Hematopoietic multipotent progenitor cell treated with erythropoietin and hydrocortisone succinate and interleukin-3 and kit ligand, for 4 days (in vitro differentiated cells): ENCODE results near the gene CASQ1.

Experiments used
- DNase-seq: peaks from one replicate; pipeline ENCODE4 v3.0.0-alpha.2; 2015

The CASQ1 gene

GRCh38 chr1:160205242-160206035, 15.1 kb downstream of the CASQ1 start, which contains the start of gene PEA15:
Gene PEA15, plus strand, starts transcription at chr1:160205384. Its CDS starts 6,161 bp downstream, at chr1:160211545.
- DNase-seq: peak; percentile 83

- DNase-seq: peak; percentile 50
Measured at GRCh38 chr1:160206036-160206389, 15.6 kb downstream of the CASQ1 start.

GRCh38 chr1:160206421-160207117, 16.2 kb downstream of the CASQ1 start:
- peak; percentile 49 for DNase-seq

GRCh38 chr1:160207118-160207650, 16.8 kb downstream of the CASQ1 start:
- no peak for DNase-seq

- DNase-seq: no peak
Measured at GRCh38 chr1:160207771-160208556, 17.6 kb downstream of the CASQ1 start.

- DNase-seq: no peak
Measured at GRCh38 chr1:160208557-160209320, 18.4 kb downstream of the CASQ1 start.

GRCh38 chr1:160209321-160210046, 19.1 kb downstream of the CASQ1 start:
- DNase-seq: no peak

GRCh38 chr1:160210561-160210960, 20.2 kb downstream of the CASQ1 start:
- no peak for DNase-seq

GRCh38 chr1:160211046-160211790, 20.8 kb downstream of the CASQ1 start:
- DNase-seq: no peak

- no peak for DNase-seq
Measured at GRCh38 chr1:160214481-160215140, 24.2 kb downstream of the CASQ1 start.

GRCh38 chr1:160216301-160216700, 25.9 kb downstream of the CASQ1 start:
- DNase-seq: no peak

- no peak for DNase-seq
Measured at GRCh38 chr1:160217481-160218051, 27.2 kb downstream of the CASQ1 start.

GRCh38 chr1:160219062-160219929, 28.9 kb downstream of the CASQ1 start:
- peak; percentile 31 for DNase-seq

- DNase-seq: no peak
Measured at GRCh38 chr1:160220301-160220700, 29.9 kb downstream of the CASQ1 start.

GRCh38 chr1:160221089-160221488, 30.7 kb downstream of the CASQ1 start:
- DNase-seq: no peak

- DNase-seq: no peak
Measured at GRCh38 chr1:160222546-160222945, 32.2 kb downstream of the CASQ1 start.

GRCh38 chr1:160224606-160225005, 34.2 kb downstream of the CASQ1 start:
- DNase-seq: no peak

- no peak for DNase-seq
Measured at GRCh38 chr1:160225345-160225744, 35.0 kb downstream of the CASQ1 start.

- no peak for DNase-seq
Measured at GRCh38 chr1:160226623-160227022, 36.2 kb downstream of the CASQ1 start.
